ENCODE measurements around the gene DIS3L2.

DNA sequence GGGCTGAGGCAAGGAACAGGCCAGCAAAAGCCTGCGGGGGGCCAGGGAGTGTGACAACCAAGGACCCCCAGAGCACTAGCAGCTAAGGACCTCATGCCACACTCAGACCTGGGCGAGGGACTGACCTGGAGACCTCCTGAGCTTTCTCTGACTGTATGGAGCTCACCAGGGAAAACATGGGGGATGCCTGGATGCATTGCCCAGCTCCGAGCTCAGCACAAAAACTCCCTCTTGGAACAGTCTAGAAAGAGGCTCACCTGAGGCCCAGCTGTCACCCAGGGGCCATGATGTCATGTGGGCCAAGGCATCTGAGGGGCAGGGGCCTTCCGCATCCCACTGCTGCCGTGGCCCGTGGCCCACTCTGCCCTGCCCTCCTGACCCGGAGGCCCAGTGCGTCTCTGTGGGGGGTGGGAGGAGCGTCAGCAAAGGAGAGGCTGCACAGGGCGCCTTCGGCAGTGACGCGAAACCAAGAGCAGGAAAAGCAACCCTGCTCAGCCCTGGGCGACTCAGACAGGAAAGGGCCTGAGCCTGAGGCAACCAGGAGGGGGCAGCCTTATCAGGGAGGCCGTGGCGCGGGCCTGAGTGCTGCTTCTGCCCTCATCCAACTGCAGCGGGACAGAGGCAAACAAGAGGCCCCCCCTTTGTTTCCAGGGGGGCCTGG lies 359.8 kb downstream of the DIS3L2 start:
- peak; percentile 38; the same call in 1 of the 2 replicates for TF ChIP-seq CTCF (IDR thresholded peaks at IDR 0.05; ENCODE audit: low read length)
- TF ChIP-seq EZH2 (IDR thresholded peaks at IDR 0.05; ENCODE audit: borderline replicate concordance, low read length), result no peak

Data from OCI-LY1 (cell line).